Ascending aorta (tissue), 2 donors: Measurements from ENCODE around the gene ADAMTS19. TPM values are rescaled to one million over a fixed set of nuclear protein-coding genes. Genes with fewer than 3 reads are reported as not detected.

Experiments used
- DNase-seq, 2 donors: peaks; one replicate each; pipeline ENCODE4 v3.0.0-alpha.2; 2019; ENCODE audit warnings: low spot score in 2 of 2
- H3K27ac ChIP-seq, 2 donors: fragments of 200-600 bp; sonication (generic); one replicate each; pipeline ENCODE4 v1.5.1; 2016 to 2017; ENCODE audit warnings: mild to moderate bottlenecking in 1 of 2
- H3K27me3 ChIP-seq: fragments of 200-600 bp; sonication (generic); one replicate; pipeline ENCODE4 v1.5.1; 2017
- H3K36me3 ChIP-seq, 2 donors: fragments of 200-600 bp; sonication (generic); one replicate each; pipeline ENCODE4 v1.5.1; 2016
- H3K4me1 ChIP-seq, 2 donors: fragments of 200-600 bp; sonication (generic); one replicate each; pipeline ENCODE4 v1.5.1; 2016 to 2017; ENCODE audit warnings: mild to moderate bottlenecking in 1 of 2
- H3K4me3 ChIP-seq, 2 donors: fragments of 200-600 bp; sonication (generic); one replicate each; pipeline ENCODE4 v1.5.1; 2016 to 2017; ENCODE audit warnings: mild to moderate bottlenecking in 1 of 2
- H3K9me3 ChIP-seq, 2 donors: fragments of 200-600 bp; sonication (generic); one replicate each; pipeline ENCODE4 v1.5.1; 2016
- CTCF ChIP-seq, 3 experiments: fragments of 200-600 bp in 2 of 3; fragments of 450-650 bp in 1 of 3; sonication (generic) in 2 of 3; IDR thresholded peaks; one replicate each; pipeline ENCODE4 v1.5.1; 2016 to 2019; ENCODE audit warnings: antibody characterized with exemption in 3 of 3, mild to moderate bottlenecking in 1 of 3, moderate library complexity in 1 of 3
- intact Hi-C: fragments of 100-400 bp; cut with DNase I; formaldehyde crosslinking; loops from one replicate; pipeline ENCODE4 v1.15.1; 2023
- total RNA-seq: library from RNA; depleted of rRNA; stranded (reverse); fragments of >200 nt; gene quantifications from one replicate; pipeline ENCODE4 v1.1.0, GENCODE V29; 2016

Gene ADAMTS19
- total RNA-seq, 1 donor from 2014 or later: 0.32 TPM

- no peaks in the 10 kb centered on the region for H3K27me3 ChIP-seq
- H3K36me3 ChIP-seq: no peaks in the 10 kb centered on the region
- DNase-seq: no peak
- intact Hi-C loops: no loop called here
- TF ChIP-seq CTCF (IDR thresholded peaks at IDR 0.05): no peak
- no peaks in the 10 kb centered on the region for H3K4me1 ChIP-seq
- no peaks in the 10 kb centered on the region for H3K9me3 ChIP-seq
- H3K4me3 ChIP-seq: peak overlapping the region; percentile 51 to 64
- H3K27ac ChIP-seq: no peak overlapping the region
Measured at GRCh38 chr5:129460672-129460935, 506 bp downstream of the ADAMTS19 start.

GRCh38 chr5:129460936-129461710 lies 1.0 kb downstream of the ADAMTS19 start:
- Histone ChIP-seq H3K27me3 (no peaks in the 10 kb centered on the region), H3K4me3 (peak overlapping the region; percentile 51 to 64), H3K9me3 (no peaks in the 10 kb centered on the region), H3K36me3 (no peaks in the 10 kb centered on the region), H3K4me1 (no peaks in the 10 kb centered on the region), H3K27ac (no peak overlapping the region)
- DNase-seq: no peak
- intact Hi-C loops: no loop called here
- peak in 1 of 3 experiments; percentile 18 for TF ChIP-seq CTCF (IDR thresholded peaks at IDR 0.05)

- Histone ChIP-seq H3K4me1 (no peaks in the 10 kb centered on the region), H3K27me3 (no peaks in the 10 kb centered on the region), H3K9me3 (no peaks in the 10 kb centered on the region), H3K36me3 (no peaks in the 10 kb centered on the region), H3K27ac (no peak overlapping the region), H3K4me3 (peak overlapping the region; percentile 51 to 64)
- intact Hi-C loops: no loop called here
- no peak for DNase-seq
- no peak for TF ChIP-seq CTCF (IDR thresholded peaks at IDR 0.05)
Measured at GRCh38 chr5:129461711-129462332, 1.7 kb downstream of the ADAMTS19 start.

GRCh38 chr5:129465776-129466344 lies 5.8 kb downstream of the ADAMTS19 start:
- Histone ChIP-seq H3K9me3 (no peaks in the 10 kb centered on the region), H3K27me3 (no peaks in the 10 kb centered on the region), H3K36me3 (no peaks in the 10 kb centered on the region), H3K27ac (no peak overlapping the region), H3K4me1 (no peaks in the 10 kb centered on the region), H3K4me3 (no peak overlapping the region)
- DNase-seq: no peak
- TF ChIP-seq CTCF (IDR thresholded peaks at IDR 0.05): no peak
- intact Hi-C loops: no loop called here

GRCh38 chr5:129474544-129474943 lies 14.4 kb downstream of the ADAMTS19 start:
- intact Hi-C loops: no loop called here
- TF ChIP-seq CTCF (IDR thresholded peaks at IDR 0.05): no peak
- no peak for DNase-seq
- H3K36me3 ChIP-seq: no peaks in the 10 kb centered on the region
- no peaks in the 10 kb centered on the region for H3K4me1 ChIP-seq
- H3K9me3 ChIP-seq: no peaks in the 10 kb centered on the region
- H3K4me3 ChIP-seq: no peak overlapping the region
- no peaks in the 10 kb centered on the region for H3K27me3 ChIP-seq
- no peak overlapping the region for H3K27ac ChIP-seq
